Measurements from ENCODE around the gene USF3. TPM values are rescaled to one million over a fixed set of nuclear protein-coding genes. Genes with fewer than 3 reads are reported as not detected.

USF3 gene
- total RNA-seq, 6 donors from 2014 or later, result 9.3 to 30.6 (median 18.5) TPM

DNA sequence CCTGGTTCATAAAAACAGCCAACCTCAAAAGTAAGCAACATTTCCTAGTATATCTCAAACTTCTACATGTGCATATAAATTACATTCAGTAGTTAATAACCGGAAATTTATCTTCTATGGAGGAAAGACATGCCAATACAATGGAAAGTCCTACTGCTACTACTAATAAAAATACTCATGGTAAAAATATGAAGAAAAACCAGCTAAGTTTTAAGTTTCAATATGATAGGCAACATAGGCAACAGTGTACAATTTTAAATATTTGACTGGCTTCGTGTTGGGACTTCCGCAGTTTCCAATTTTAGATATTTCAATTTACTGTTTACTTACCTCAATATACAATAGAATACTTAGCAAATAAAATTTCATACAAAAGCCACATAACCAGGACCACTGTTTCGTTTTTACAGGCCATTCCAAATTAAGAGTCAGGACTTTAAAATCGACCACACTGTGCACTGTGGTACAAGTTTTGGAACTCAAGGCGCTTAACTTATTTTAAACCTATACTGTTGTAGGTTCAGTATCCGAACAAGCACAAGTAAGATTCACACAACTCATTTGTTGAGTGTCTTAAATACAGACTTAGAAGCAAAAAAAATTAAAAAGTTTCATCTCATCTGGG is 46.7 kb upstream of the USF3 start:
- peak overlapping the region in 2 of 4 donors; percentile 15 to 95 for H3K27ac ChIP-seq
- ATAC-seq (ENCODE audit: low FRiP score in 2 of 2) (no peak), DNase-seq (no peak)
- H3K27me3 ChIP-seq, result no peaks in the 10 kb centered on the region
- H3K9me3 ChIP-seq, result no peaks in the 10 kb centered on the region
- 61 to 70% methylated on average over 7 of the region's 7 CpGs for WGBS, 2 donors
- H3K4me1 ChIP-seq, result peaks cover 27 to 41% (median 37%) of the 10 kb centered on the region in 4 donors
- no peak for TF ChIP-seq EP300 (IDR thresholded peaks at IDR 0.05)
- TF ChIP-seq POLR2AphosphoS5 (IDR thresholded peaks at IDR 0.05), result no peak
- TF ChIP-seq POLR2A (IDR thresholded peaks at IDR 0.05), result no peak
- TF ChIP-seq CTCF (IDR thresholded peaks at IDR 0.05), result no peak
- no peaks in the 10 kb centered on the region for H3K36me3 ChIP-seq
- H3K4me3 ChIP-seq, result no peak overlapping the region

DNA sequence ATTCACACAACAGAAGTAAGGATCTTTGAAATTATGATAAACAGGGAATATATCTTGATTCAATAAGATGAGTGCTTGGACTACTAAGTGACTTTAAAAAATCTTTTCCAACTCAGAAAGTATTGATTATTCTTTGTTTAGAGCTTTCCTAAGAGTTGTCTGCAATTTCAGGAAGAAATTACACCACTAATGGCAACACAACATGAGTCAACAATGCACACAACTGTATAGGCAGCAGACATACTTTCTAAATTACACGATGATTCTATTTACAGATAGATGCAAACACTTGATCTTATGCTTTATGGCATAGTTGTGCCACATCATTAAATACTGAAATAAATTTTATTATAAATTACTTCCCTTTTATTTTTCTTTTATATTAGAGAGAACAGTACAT is 45.2 kb upstream of the USF3 start:
- no peak for ATAC-seq (ENCODE audit: low FRiP score in 2 of 2)
- H3K27me3 ChIP-seq, result no peaks in the 10 kb centered on the region
- H3K4me1 ChIP-seq, result peaks cover 24 to 42% (median 31%) of the 10 kb centered on the region in 4 donors
- H3K4me3 ChIP-seq, result no peak overlapping the region
- no peaks in the 10 kb centered on the region for H3K36me3 ChIP-seq
- 53 to 54% methylated on average over 1 of the region's 1 CpG for WGBS, 2 donors
- no peaks in the 10 kb centered on the region for H3K9me3 ChIP-seq
- TF ChIP-seq EP300 (IDR thresholded peaks at IDR 0.05) (no peak), POLR2A (IDR thresholded peaks at IDR 0.05) (no peak), POLR2AphosphoS5 (IDR thresholded peaks at IDR 0.05) (no peak), CTCF (IDR thresholded peaks at IDR 0.05) (no peak)
- no peak for DNase-seq
- no peak overlapping the region for H3K27ac ChIP-seq

GRCh38 chr3:113741086-113741485 is 44.6 kb upstream of the USF3 start:
- Histone ChIP-seq H3K4me3 (no peak overlapping the region), H3K27me3 (no peaks in the 10 kb centered on the region), H3K4me1 (peaks cover 25 to 46% (median 35%) of the 10 kb centered on the region in 4 donors), H3K27ac (no peak overlapping the region), H3K9me3 (no peaks in the 10 kb centered on the region), H3K36me3 (no peaks in the 10 kb centered on the region)
- DNase-seq (no peak), ATAC-seq (ENCODE audit: low FRiP score in 2 of 2) (no peak)
- TF ChIP-seq EP300 (IDR thresholded peaks at IDR 0.05) (no peak), POLR2AphosphoS5 (IDR thresholded peaks at IDR 0.05) (no peak), CTCF (IDR thresholded peaks at IDR 0.05) (no peak), POLR2A (IDR thresholded peaks at IDR 0.05) (no peak)
- 58 to 60% methylated on average over 5 of the region's 5 CpGs for WGBS, 2 donors

DNA sequence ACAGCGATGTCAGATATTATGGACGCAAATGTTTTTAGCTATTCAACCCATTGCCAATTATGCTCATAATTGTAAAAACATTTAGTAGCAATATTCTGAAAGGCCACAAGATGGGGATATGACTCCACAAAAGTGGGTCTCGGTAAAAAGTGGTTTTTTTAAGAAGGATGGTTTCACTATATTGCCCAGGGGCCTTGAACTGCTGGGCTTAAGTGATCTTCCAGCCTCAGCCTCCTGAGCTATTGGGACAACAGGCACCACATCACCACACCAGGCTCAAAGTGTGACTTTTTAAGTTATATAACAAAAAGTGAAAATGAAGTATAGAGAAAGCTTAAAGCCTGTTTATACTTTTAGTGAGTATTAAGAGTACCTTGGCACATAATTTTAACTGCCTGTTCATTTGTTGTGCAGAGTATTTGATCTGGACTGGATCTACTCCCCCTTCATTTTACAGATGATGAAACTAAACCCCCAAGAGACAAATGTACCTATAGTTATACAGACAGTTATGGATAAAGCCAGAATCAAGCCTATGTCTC is 40.2 kb upstream of the USF3 start:
- H3K27me3 ChIP-seq, result no peaks in the 10 kb centered on the region
- H3K4me3 ChIP-seq, result no peak overlapping the region
- peaks cover 6 to 15% (median 12%) of the 10 kb centered on the region in 4 donors for H3K4me1 ChIP-seq
- H3K9me3 ChIP-seq, result no peaks in the 10 kb centered on the region
- no peak for DNase-seq
- WGBS, 2 donors, result 23 to 31% methylated on average over 3 of the region's 3 CpGs
- ATAC-seq (ENCODE audit: low FRiP score in 2 of 2), result peak in 1 of 2 donors; percentile 90
- no peaks in the 10 kb centered on the region for H3K36me3 ChIP-seq
- H3K27ac ChIP-seq, result no peak overlapping the region
- TF ChIP-seq CTCF (IDR thresholded peaks at IDR 0.05) (peak; percentile 44 to 80 (median 62)), POLR2AphosphoS5 (IDR thresholded peaks at IDR 0.05) (no peak)

GRCh38 chr3:113731694-113732093 is 35.3 kb upstream of the USF3 start:
- Histone ChIP-seq H3K27ac (no peak overlapping the region), H3K36me3 (peaks cover 0 to 4% (median 0%) of the 10 kb centered on the region in 4 donors), H3K9me3 (no peaks in the 10 kb centered on the region), H3K4me1 (peaks cover 1 to 7% (median 6%) of the 10 kb centered on the region in 4 donors), H3K27me3 (no peaks in the 10 kb centered on the region), H3K4me3 (no peak overlapping the region)
- ATAC-seq (ENCODE audit: low FRiP score in 2 of 2) (no peak), DNase-seq (no peak)
- no peak for TF ChIP-seq CTCF (IDR thresholded peaks at IDR 0.05)
- no peak for TF ChIP-seq POLR2AphosphoS5 (IDR thresholded peaks at IDR 0.05)
- TF ChIP-seq POLR2A (IDR thresholded peaks at IDR 0.05), result no peak
- TF ChIP-seq EP300 (IDR thresholded peaks at IDR 0.05), result no peak
- WGBS, 2 donors, result 86 to 92% methylated on average over 4 of the region's 4 CpGs

All from upper lobe of left lung (tissue), 6 donors.